H9 (cell line): Measurements from ENCODE around the gene SYDE1. TPM values are rescaled to one million over a fixed set of nuclear protein-coding genes. Genes with fewer than 3 reads are reported as not detected.

Experiments used
- DNase-seq: peaks from one replicate; pipeline ENCODE4 v3.0.0-alpha.2; 2017
- H2AFZ ChIP-seq: one replicate; pipeline ENCODE4 v1.6.1; 2013; ENCODE audit warnings: mild to moderate bottlenecking, low read length, control low read depth, moderate library complexity
- H2AK5ac ChIP-seq: 2 replicates; pipeline ENCODE4 v1.6.1; 2013; ENCODE audit warnings: low read length, control low read depth, mixed read lengths; ENCODE audit not compliant: insufficient read length
- H2BK120ac ChIP-seq: one replicate; pipeline ENCODE4 v1.6.1; 2013; ENCODE audit warnings: low read depth, mild to moderate bottlenecking, low read length, control low read depth, inconsistent platforms; ENCODE audit not compliant: poor library complexity, severe bottlenecking
- H2BK12ac ChIP-seq: 2 replicates; pipeline ENCODE4 v1.6.1; 2013; ENCODE audit warnings: low read length, control low read depth, mixed read lengths, low read depth; ENCODE audit not compliant: insufficient read length
- H2BK15ac ChIP-seq: 2 replicates; pipeline ENCODE4 v1.6.1; 2013; ENCODE audit warnings: low read depth, low read length, control low read depth
- H2BK20ac ChIP-seq: one replicate; pipeline ENCODE4 v1.6.1; 2013; ENCODE audit warnings: low read depth, mild to moderate bottlenecking, low read length, control low read depth, inconsistent platforms; ENCODE audit not compliant: poor library complexity, severe bottlenecking
- H2BK5ac ChIP-seq: 2 replicates; pipeline ENCODE4 v1.6.1; 2013; ENCODE audit warnings: low read length, control low read depth, mixed read lengths; ENCODE audit not compliant: insufficient read length
- H3K14ac ChIP-seq: 2 replicates; pipeline ENCODE4 v1.6.1; 2013; ENCODE audit warnings: low read length, control low read depth; ENCODE audit not compliant: insufficient read depth
- H3K18ac ChIP-seq: 2 replicates; pipeline ENCODE4 v1.6.1; 2013; ENCODE audit warnings: low read depth, mild to moderate bottlenecking, mixed read lengths, low read length, control low read depth; ENCODE audit not compliant: insufficient read length
- H3K23ac ChIP-seq: 2 replicates; pipeline ENCODE4 v1.6.1; 2013; ENCODE audit warnings: low read length, control low read depth, mixed read lengths, low read depth; ENCODE audit not compliant: insufficient read length
- H3K23me2 ChIP-seq: 2 replicates; pipeline ENCODE4 v1.6.1; 2013; ENCODE audit warnings: low read depth, mild to moderate bottlenecking, mixed read lengths, low read length, control low read depth; ENCODE audit not compliant: insufficient read length, poor library complexity, severe bottlenecking
- H3K27ac ChIP-seq: 2 replicates; pipeline ENCODE4 v1.5.1; 2013; ENCODE audit warnings: low read length, control low read depth, mixed read lengths, low read depth; ENCODE audit not compliant: insufficient read length
- H3K27me3 ChIP-seq: 2 replicates; pipeline ENCODE4 v1.6.1; 2013; ENCODE audit warnings: low read length, control low read depth, inconsistent platforms; ENCODE audit not compliant: insufficient read depth
- H3K4ac ChIP-seq: 2 replicates; pipeline ENCODE4 v1.6.1; 2013; ENCODE audit warnings: low read depth, mild to moderate bottlenecking, control low read depth, inconsistent platforms, low read length, moderate library complexity
- H3K4me1 ChIP-seq: 2 replicates; pipeline ENCODE4 v1.6.1; 2013; ENCODE audit warnings: low read length, control low read depth, inconsistent platforms; ENCODE audit not compliant: insufficient read depth
- H3K4me2 ChIP-seq: 2 replicates; pipeline ENCODE4 v1.6.1; 2013; ENCODE audit warnings: low read length, control low read depth, mixed read lengths; ENCODE audit not compliant: insufficient read length, insufficient read depth
- H3K56ac ChIP-seq: 2 replicates; pipeline ENCODE4 v1.6.1; 2013; ENCODE audit warnings: low read depth, mild to moderate bottlenecking, mixed read lengths, low read length, control low read depth; ENCODE audit not compliant: insufficient read length
- H3K79me1 ChIP-seq: 2 replicates; pipeline ENCODE4 v1.6.1; 2013; ENCODE audit warnings: low read depth, mild to moderate bottlenecking, moderate library complexity, low read length, control low read depth, inconsistent platforms; ENCODE audit not compliant: insufficient read depth, poor library complexity, severe bottlenecking
- H3K79me2 ChIP-seq: 2 replicates; pipeline ENCODE4 v1.6.1; 2013; ENCODE audit warnings: low read length, control low read depth, inconsistent platforms; ENCODE audit not compliant: insufficient read depth
- H3K9ac ChIP-seq: 2 replicates; pipeline ENCODE4 v1.6.1; 2013; ENCODE audit warnings: low read length, control low read depth, mixed read lengths; ENCODE audit not compliant: insufficient read length; ENCODE audit errors: extremely low read depth
- H3K9me3 ChIP-seq: one replicate; pipeline ENCODE4 v1.6.1; 2013; ENCODE audit warnings: low read depth, low read length, inconsistent platforms; ENCODE audit not compliant: control insufficient read depth
- H3T11ph ChIP-seq: one replicate; pipeline ENCODE4 v1.6.1; 2013; ENCODE audit warnings: mild to moderate bottlenecking, low read length, control low read depth, inconsistent platforms
- H4K20me1 ChIP-seq: one replicate; pipeline ENCODE4 v1.6.1; 2013; ENCODE audit not compliant: control insufficient read depth, insufficient read length, insufficient read depth
- H4K5ac ChIP-seq: 2 replicates; pipeline ENCODE4 v1.6.1; 2013; ENCODE audit warnings: low read depth, mild to moderate bottlenecking, mixed read lengths, low read length, control low read depth; ENCODE audit not compliant: insufficient read length
- H4K8ac ChIP-seq: replicated peaks from 2 replicates; pipeline ENCODE4 v1.6.1; 2013; ENCODE audit warnings: low read length, control low read depth, mixed read lengths, low read depth; ENCODE audit not compliant: insufficient read length
- H4K91ac ChIP-seq: 2 replicates; pipeline ENCODE4 v1.6.1; 2013; ENCODE audit warnings: low read depth, mild to moderate bottlenecking, moderate library complexity, mixed read lengths, low read length, control low read depth; ENCODE audit not compliant: insufficient read length
- H3K27ac Mint-ChIP-seq, 3 experiments: 2 replicates in 2 of 3; 3 replicates in 1 of 3; pipeline ENCODE4 v1.8.0; 2020 to 2021; ENCODE audit warnings: mixed read lengths in 3 of 3, mild to moderate bottlenecking in 1 of 3, moderate library complexity in 1 of 3
- H3K27me3 Mint-ChIP-seq: 2 replicates; pipeline ENCODE4 v1.8.0; 2021; ENCODE audit warnings: low read depth, mild to moderate bottlenecking, moderate library complexity, mixed read lengths
- H3K36me3 Mint-ChIP-seq, 3 experiments: 2 replicates in 2 of 3; 3 replicates in 1 of 3; pipeline ENCODE4 v1.8.0; 2020 to 2021; ENCODE audit warnings: low read depth in 3 of 3, mixed read lengths in 3 of 3; ENCODE audit not compliant: insufficient read depth in 1 of 3
- H3K4me1 Mint-ChIP-seq, 2 experiments: 2 replicates each; pipeline ENCODE4 v1.8.0; 2020; ENCODE audit warnings: mixed read lengths in 2 of 2
- H3K4me3 Mint-ChIP-seq, 2 experiments: 2 replicates in 1 of 2; 3 replicates in 1 of 2; pipeline ENCODE4 v1.8.0; 2020 to 2021; ENCODE audit warnings: mild to moderate bottlenecking in 2 of 2, mixed read lengths in 2 of 2, moderate library complexity in 1 of 2
- H3K9me3 Mint-ChIP-seq, 2 experiments: 2 replicates in 1 of 2; 3 replicates in 1 of 2; pipeline ENCODE4 v1.8.0; 2020; ENCODE audit warnings: mild to moderate bottlenecking in 2 of 2, mixed read lengths in 2 of 2, moderate library complexity in 1 of 2
- CTCF ChIP-seq: fragments of 200-600 bp; sonication (generic); conservative IDR thresholded peaks from 3 replicates; pipeline ENCODE4 v1.8.0; 2021; ENCODE audit warnings: antibody characterized with exemption, mild to moderate bottlenecking
- WGBS: extraction: QIAGEN DNeasy Blood & Tissue Kit; methylation state at CpG from one replicate; pipeline ENCODE4 v1.1.7; 2013; ENCODE audit warnings: missing lambda C conversion rate, low lambda C conversion rate, mixed read lengths; ENCODE audit not compliant: insufficient read length; ENCODE audit errors: extremely low coverage; 5-methylcytosine and 5-hydroxymethylcytosine counted together
- total RNA-seq: library from RNA; stranded (reverse); gene quantifications from 2 replicates; pipeline ENCODE4 v1.2.1, GENCODE V29; 2021

Gene SYDE1
- total RNA-seq, 1 experiment from 2014 or later = 21.4 TPM

GRCh38 chr19:15124572-15125231 lies 17.5 kb downstream of the SYDE1 start:
- no peaks in the 10 kb centered on the region for H3K9me3 ChIP-seq
- H3K79me2 ChIP-seq = no peaks in the 10 kb centered on the region; the same call in 1 of the 2 replicates
- no peak overlapping the region for H2BK120ac ChIP-seq
- H3K79me1 ChIP-seq = peaks cover 3% of the 10 kb centered on the region
- WGBS = no CpG with 5 or more reads among the region's 33 CpGs
- no peak for TF ChIP-seq CTCF
- no peaks in the 10 kb centered on the region for H4K20me1 ChIP-seq
- H3K27ac Mint-ChIP-seq = peak overlapping the region; percentile 95 to 99 (median 98); a peak in 5 of 7 replicates
- H3K56ac ChIP-seq = no peak overlapping the region
- H3K4me1 Mint-ChIP-seq = peaks cover 7% of the 10 kb centered on the region in 2 experiments
- H3K4me2 ChIP-seq = peak overlapping the region; percentile 37
- H2AFZ ChIP-seq = no peak overlapping the region
- no peak overlapping the region for H4K5ac ChIP-seq
- H4K8ac ChIP-seq = no peak overlapping the region
- no peak overlapping the region for H3K18ac ChIP-seq
- H3K4ac ChIP-seq = no peak overlapping the region
- no peak overlapping the region for H4K91ac ChIP-seq
- peak overlapping the region; percentile 20; the same call in 1 of the 2 replicates for H3K14ac ChIP-seq
- no peak overlapping the region for H2BK20ac ChIP-seq
- H2AK5ac ChIP-seq = no peak overlapping the region
- no peaks in the 10 kb centered on the region for H3K27me3 ChIP-seq
- no peaks in the 10 kb centered on the region; a peak in 2 of 5 replicates for H3K9me3 Mint-ChIP-seq
- no peak for DNase-seq
- no peaks in the 10 kb centered on the region for H3K4me1 ChIP-seq
- no peak overlapping the region for H2BK15ac ChIP-seq
- H3K36me3 Mint-ChIP-seq = peaks cover 24 to 38% (median 32%) of the 10 kb centered on the region in 3 experiments; a peak in 6 of 7 replicates
- H2BK5ac ChIP-seq = no peak overlapping the region
- H3T11ph ChIP-seq = no peak overlapping the region
- H2BK12ac ChIP-seq = no peak overlapping the region
- H3K9ac ChIP-seq = peak overlapping the region; percentile 49
- peaks cover 3% of the 10 kb centered on the region for H3K27me3 Mint-ChIP-seq
- H3K23ac ChIP-seq = no peak overlapping the region
- peaks cover 7% of the 10 kb centered on the region for H3K23me2 ChIP-seq
- no peak overlapping the region for H3K27ac ChIP-seq
- peak overlapping the region; percentile 95 to 96 for H3K4me3 Mint-ChIP-seq
